HG02588 (cell line): ENCODE results near the gene ARL15.
"Not testable (repeated sequence)": the region's sequence is repeated elsewhere in the genome, so short reads cannot be mapped to it uniquely, and the experiment has no call there.

Experiments
- ATAC-seq: cut with Tn5 transposase; IDR thresholded peaks from one replicate; pipeline ENCODE4 v1.9.1; 2021; ENCODE audit warnings: mild to moderate bottlenecking, moderate library complexity; ENCODE audit not compliant: unreplicated experiment

ARL15 gene

DNA sequence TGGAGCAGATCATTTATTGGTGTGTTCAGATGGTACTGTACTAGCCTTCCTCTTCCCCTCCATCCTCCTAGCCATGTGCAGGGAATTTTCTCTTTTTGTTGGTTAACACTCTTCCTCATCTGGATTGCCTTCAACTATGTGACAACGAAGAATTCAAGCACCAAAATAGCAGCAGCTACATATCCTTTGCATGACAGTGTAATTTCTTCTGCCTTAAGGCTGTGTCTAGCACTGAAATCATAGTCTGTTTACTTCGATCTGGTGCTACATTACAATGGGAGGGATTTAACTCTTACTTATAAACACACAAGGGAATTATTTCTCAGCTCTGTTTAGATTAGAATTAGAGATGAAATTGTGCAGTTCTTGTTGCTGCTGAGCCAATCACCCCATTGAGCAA is 260.4 kb downstream of the ARL15 start:
- ATAC-seq = no peak

DNA sequence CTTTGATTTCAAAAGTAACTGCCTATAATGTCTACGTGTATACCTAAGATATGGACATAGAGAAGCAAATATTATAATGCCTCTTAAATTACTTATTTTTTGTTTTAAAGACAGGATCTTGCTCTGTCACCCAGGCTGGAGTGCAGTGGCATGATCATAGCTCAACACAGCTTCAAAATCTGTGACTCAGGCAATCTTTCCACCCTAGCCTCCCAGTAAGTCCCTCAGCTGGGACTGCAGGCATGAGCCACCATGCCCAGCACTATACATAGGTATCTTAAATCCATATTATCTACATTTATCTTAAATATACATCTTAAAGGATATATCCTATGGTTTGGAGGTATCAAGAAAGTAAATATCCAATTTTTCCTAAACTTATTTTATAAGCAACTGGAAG is 261.2 kb downstream of the ARL15 start:
- no peak for ATAC-seq

DNA sequence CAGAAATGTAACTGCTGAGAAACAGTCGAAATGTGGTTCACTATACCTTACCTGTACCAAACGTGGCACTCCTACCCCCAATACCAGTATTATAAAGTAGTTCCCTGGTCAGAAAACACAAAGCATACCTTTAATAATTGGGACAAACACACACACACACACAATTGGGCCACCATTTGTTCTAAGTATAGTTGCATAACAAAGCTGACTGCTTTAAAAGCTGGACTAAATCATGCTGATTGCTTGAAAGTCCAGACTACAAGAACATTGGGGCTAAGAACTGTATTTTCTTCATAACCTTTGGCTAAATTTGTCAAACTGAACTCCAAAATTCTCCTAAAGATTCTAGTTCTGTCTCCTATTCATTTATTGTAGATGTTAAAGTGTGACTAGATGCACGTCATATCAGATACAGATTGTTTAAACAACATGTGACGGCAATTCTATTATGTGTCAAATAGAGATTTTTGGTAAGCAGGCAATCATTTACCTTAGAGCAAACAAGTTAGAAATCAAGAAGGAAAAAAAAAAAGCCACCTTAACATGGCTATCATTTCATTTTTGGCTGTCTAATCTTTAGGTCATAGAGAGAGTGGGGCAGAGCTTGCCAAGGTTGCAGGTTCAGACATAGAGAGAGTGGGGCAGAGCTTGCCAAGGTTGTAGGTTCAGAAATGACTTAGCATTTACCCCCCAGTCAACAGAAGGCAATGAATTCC is 265.1 kb downstream of the ARL15 start:
- ATAC-seq = no peak

DNA sequence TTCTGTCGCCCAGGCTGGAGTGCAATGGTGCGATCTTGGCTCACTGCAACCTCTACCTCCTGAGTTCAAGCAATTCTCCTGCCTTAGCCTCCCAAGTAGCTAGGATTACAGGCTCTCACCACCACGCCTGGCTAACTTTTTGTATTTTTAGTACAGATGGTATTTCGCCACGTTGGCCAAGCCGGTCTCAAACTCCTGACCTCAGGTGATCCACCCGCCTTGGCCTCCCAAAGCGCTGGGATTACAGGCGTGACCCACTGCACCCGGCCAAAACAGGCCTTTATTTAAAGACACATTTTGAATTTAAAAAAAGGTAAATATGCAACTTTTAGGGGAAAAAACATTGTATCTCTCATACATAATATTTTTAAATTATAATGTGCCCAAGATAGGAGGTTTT is 266.1 kb downstream of the ARL15 start:
- ATAC-seq = not testable (repeated sequence)

DNA sequence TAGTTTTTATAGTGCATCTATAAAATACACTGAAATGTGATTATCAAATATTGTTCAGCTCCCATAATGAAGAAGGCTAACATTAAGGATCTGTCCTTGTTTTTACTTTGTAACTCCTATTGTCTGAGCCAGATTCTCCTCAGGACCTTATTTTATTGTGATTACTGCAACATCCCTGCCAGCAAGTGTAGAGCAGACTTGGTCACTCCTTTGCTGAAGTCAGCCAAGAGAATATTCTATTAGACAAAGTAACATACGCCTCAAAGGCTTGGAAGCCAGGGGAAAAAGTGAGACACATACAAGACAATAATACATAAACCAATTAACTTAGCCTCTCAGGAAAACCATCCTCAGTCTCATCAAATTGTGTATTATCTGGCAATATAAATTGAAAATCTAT is 269.6 kb downstream of the ARL15 start:
- no peak for ATAC-seq

DNA sequence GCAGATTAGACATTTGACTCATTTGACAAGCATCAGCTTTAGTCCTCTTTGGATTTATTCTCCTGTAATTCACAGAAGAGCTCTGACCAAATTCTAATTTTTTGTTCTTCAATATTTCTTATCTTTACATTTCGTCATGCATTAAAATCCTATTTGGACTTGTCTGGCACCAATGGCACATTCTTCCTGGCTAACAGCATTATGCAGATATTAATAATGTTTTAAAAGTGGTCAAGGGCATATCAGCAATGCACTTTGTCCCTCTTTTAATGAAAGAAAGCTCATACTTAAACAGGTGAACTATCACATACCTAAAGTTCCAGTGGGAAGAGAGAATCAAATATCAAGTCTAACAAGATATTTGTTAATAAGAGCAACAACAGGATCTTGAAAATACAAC is 270.4 kb downstream of the ARL15 start:
- ATAC-seq = no peak

DNA sequence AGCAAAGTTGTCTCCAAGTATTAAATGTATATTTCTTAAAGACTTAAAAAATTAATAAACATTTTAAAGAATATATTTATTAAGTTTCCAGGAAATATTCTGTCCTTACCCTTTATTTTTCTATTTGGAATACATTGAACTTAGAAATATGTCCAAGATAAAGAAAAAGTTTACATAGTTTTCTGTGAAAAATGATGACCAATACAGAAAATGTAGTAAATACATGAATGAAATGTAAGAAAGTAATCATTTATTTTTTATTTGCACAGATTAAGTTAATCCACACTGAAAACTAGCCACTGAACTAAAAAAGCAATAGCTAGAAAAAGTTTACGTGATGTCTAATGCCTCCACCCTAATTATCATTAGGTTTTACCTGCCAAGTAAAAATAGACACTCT is 273.2 kb downstream of the ARL15 start:
- no peak for ATAC-seq

DNA sequence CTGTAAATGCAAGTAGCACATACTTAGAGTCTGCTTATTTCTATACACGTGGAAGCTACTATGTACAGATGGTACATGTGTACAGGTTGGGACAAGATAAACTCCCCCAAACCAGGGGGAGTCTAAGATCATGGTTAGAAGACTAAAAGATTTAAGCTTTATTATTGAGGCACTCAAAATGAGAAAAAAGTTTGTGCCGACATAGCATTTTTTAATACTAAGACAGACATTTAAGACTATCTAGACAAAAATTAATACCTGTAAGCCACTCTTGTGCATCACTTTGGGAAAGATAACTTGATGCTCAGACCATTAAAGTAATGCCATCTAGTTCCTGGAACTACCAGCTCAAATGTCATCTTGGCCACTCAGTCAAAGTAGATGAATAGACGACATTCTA is 279.4 kb downstream of the ARL15 start:
- ATAC-seq = no peak

DNA sequence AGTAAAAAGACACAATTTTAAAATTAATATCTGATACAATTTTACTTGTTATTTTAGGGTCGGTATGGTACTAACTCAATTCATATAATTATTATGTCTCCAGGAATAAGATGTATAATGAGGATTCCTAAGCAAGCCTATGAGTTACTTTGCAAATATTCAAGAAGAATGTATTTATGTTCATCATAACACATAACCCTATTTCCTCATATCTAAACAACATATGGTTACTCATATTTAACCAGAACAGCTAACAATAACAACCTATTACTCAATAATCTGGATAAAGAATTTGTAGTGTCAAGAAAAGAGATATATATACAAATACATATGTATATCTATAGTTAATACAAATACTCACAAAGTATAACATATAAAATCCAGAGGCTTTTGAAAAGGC is 285.9 kb downstream of the ARL15 start:
- ATAC-seq = no peak

DNA sequence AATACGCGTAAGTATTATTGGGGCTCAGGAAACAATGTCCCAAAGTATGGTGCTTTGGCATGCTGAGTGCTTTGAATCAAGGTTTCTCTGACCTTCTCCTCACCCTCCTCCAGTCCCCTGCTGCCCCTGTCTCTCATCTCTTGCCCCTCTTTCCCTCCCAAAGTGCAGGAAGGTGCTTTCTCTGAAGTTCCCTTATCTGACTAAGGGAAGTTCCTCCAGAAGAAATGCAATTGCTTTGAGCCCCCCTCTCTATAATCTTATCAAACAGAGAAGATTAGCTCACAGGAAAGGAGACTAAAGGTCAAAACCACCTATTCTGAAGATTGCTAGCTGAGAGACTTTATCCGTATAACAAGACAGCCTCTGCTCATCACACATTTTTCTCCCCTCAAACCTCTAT is 288.1 kb downstream of the ARL15 start:
- no peak for ATAC-seq

DNA sequence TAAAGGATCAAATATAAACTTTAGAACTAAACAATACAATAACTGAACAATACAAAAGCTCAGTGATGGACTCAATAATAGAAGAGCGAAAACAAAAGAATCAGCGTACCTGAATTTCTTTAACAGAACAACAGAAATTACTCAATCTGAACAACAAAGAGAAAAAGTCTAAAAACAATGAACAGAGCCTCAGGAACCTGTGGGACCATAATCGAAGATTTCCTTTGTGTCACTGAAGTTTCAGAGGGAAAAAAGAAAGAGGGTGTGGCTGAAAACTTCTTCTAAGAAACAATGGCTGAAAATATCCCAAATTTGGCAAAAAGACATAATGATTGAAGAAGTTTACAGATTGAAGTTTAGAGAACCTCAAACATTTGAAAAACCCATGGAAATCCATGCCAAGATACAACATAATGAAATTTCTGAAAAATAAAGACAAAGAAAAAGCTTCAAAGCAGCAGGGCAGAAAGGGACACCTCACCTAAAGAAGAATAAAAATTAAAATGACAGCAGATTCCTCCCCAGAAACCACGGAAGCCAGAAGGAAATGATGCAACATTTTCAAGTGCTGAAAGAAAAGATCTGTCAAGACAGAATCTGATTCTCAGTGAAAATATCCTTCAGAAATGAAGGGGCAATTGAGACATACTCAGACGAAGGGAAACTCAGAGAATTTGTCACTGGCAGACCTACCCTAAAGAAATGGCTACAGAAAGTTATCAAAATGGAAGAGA is 288.8 kb downstream of the ARL15 start:
- ATAC-seq = no peak

DNA sequence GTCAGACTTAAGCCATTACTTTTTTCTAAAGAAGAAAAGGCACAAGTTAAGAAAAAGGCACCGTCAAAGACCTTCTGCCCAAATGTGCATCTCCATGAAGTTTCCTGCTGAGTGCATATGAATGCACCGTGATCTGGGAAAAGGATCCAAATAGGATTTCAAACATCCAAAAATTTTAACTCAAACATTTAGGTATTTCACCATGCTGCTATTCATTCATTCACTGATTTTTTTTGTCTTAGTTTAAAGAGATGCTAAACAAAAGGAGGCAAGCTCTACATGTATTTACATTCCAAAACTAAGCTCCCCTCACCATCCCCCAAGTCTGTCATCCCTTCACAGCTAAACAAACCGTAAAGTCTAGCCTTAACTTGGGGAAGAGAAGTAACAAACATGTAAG is 291.9 kb downstream of the ARL15 start:
- ATAC-seq = no peak

DNA sequence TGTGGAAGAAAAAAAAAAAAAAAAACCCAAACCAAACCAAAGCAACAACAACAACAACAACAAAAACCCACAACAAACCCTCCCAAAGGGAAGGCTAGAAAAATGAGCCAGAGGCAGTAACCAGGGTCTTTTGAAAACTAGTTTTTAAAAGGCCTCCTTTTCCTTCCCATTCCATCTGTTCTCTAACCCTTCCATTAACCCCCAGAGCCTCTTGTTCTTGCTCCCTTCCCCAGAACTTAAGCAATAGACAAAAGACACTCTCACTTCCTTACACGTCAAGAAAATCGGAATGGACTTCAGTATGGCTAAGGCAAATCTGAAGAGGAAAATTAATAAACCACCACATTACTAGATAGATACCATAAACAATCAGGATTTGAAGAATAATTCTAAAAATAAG is 292.8 kb downstream of the ARL15 start:
- no peak for ATAC-seq

DNA sequence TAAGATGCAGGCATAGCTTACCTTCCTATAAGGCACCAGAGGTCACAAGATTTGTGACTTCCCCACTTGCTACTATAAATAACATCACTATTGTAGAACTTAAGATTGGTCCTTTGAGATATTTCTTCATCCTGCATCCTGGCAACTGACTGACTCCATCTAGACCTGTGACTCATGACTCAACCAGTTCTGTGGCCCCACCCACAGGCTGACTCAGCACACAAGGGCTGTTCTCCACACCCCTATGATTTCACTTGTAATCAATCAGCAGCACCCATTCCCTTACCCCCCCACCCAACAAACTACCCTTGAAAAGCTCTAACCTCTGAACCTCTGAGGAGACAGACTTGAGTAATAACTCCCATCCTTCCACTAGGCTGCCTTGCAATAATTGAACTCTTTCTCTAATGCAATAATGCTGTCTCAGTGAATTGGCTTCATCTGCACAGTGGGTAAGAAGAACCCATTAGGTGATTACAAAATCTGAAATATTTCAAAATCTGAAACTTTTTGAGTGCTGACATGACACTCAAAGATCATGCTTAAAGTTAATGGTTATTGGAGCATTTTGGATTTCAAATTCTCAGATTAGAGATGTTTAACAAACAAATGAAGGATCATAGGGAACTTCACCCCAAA is 296.7 kb downstream of the ARL15 start:
- ATAC-seq = no peak

DNA sequence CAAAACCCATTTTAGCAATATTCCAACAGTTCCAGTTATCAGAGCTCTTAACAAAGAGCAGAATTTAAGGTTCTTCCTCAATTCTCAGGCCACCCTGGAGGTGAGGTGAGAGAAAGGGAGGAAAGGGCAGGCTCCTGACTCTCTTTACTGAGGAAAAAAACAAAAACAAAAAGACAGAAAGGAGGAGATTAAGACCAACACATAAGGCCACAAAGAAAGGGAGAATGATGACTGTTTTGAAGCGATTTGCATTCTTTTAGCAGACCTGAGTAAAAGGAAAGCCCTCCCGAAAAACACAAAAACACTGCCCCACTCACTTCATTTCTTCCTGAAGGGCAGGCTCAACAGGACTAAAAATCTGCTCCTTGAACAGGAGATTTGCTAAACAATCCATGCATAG is 300.5 kb downstream of the ARL15 start:
- no peak for ATAC-seq

DNA sequence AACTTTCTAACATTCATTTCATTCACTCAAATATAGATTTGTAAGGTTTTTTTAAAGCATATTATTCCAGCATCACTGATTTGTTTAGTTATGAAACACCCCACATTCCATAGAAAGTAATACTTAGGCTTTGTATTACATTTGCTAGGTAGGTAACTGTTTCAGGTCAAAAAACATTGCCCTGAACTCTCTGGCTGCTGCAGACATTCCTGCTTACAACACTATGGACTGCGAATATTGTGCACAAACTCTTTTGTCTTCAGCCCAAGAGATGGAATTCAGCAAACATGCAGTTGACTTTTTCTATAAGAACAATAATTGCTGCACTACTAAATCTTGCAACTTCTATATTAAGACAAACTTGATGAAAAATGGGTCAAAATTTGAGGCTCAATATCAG is 301.0 kb downstream of the ARL15 start:
- no peak for ATAC-seq

DNA sequence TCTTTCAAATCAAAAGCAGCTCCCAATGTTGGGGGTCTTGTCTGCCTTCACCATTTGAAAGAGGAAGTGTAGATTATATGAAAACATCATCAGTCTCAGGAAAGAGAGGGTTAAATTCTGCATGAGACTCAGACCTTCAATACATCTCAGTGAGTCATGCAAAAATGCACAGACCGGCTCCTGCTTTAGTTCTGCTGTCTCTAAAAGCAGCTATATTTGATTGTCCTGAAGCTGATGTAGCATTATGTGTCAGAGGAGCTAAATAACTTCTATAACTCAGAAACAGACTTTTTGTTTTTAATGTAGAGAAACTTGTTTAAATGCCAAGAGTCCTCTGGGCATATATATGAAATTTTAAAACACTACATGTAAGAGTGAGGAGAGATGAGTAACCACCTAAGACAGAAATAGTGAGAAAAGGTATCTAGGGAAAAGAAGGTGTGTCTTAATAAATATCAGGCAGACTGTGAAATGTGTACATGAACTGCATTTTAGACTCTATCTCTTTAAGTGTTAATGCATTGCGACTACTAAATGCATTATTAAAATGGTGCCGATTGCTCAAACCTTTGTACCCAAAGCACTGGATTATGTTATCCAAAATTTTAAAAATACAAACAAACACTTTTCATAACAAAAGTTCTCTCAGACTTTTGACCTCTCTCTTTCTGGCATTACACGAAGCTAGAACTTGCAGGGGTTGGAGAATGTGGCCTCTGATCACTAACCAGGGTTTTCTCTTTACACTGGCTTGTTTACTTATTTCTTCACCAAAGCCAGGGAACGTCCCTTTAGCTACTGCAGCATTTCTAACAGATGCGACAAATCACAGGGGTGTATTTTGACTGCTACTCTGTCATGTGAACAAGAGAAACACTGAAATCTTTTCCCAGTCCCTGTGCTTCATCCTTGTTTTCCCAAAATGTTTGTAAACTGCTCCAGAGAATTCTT is 302.3 kb downstream of the ARL15 start:
- no peak for ATAC-seq

DNA sequence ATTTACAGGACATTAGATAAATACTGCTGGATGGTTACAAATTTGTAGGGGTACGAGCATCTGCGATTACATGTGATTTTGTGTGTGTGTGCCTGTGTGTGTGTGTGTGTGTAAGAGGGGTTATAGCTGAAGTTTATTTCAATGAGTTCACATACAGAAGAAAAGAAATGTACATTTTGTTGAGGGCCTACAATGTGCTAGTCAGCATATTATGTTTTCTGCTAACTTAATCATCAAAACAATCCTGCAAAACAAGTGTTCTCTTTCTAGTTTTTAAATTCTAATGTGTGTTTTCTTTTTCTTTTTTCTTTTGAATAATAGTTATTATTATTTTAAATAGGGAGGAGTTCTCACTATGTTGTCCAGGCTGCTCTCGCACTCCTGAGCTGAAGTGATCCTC is 305.7 kb downstream of the ARL15 start:
- ATAC-seq = no peak

DNA sequence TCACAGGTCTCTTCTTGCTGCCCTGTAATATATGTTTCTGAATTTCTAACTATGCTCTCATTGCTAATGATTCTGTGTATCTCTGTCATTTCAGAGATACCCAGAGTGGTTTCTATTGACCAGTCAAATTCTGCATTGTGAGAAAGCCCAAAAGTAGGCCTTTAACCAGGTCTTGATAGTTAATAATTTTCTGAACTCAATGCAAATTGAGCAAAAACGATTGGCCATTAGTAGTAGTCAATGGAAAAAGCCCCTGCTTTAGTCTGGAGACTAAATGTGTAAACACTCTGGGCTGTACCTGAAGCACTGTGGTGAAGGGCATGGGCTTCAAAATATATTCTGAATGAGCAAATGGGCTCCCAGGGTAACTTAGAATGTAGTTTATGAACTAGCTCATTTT is 307.6 kb downstream of the ARL15 start:
- ATAC-seq = no peak

DNA sequence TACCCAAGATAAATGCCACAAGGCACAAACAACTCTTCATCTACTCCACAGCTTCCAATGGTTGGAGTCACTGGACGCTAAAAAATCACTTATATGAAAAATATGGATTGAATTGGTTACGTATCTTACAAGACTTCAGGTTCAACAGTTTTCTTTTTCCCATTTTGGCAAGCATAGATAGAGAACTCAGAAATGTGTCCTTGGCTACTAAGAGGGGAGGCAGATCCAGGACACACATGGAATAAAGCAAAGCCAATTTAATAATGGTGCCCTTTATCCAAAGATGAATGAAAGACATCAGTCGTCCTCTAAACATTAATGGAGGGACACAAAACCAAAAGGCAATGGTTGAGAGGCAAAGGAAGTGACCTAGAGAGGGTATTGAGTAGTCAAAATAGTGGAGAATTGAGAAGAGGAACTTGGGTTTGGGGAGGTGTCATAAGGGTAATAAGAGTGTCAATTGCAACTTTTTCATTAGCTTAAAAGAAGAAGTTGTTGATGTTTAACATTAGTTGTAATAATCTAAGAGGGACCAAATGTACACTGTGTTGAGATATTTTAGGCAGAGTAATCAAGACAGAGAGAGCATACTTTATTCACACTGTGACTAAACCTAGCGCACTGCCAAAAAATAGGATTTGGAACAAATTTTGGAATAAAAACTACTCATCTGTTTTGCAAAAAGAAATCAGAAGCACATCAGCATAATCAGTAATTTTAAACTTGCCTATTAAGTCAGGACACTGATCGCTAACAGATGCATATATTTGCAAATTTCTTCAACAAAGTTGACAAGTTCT is 308.2 kb downstream of the ARL15 start:
- no peak for ATAC-seq
